ENCODE results near the gene IRF2BP2. TPM values are rescaled to one million over a fixed set of nuclear protein-coding genes. Genes with fewer than 3 reads are reported as not detected.
"Not testable (repeated sequence)": the region's sequence is repeated elsewhere in the genome, so short reads cannot be mapped to it uniquely, and the experiment has no call there.

The IRF2BP2 gene
- polyA plus RNA-seq, 1 donor: 90.0 TPM

DNA sequence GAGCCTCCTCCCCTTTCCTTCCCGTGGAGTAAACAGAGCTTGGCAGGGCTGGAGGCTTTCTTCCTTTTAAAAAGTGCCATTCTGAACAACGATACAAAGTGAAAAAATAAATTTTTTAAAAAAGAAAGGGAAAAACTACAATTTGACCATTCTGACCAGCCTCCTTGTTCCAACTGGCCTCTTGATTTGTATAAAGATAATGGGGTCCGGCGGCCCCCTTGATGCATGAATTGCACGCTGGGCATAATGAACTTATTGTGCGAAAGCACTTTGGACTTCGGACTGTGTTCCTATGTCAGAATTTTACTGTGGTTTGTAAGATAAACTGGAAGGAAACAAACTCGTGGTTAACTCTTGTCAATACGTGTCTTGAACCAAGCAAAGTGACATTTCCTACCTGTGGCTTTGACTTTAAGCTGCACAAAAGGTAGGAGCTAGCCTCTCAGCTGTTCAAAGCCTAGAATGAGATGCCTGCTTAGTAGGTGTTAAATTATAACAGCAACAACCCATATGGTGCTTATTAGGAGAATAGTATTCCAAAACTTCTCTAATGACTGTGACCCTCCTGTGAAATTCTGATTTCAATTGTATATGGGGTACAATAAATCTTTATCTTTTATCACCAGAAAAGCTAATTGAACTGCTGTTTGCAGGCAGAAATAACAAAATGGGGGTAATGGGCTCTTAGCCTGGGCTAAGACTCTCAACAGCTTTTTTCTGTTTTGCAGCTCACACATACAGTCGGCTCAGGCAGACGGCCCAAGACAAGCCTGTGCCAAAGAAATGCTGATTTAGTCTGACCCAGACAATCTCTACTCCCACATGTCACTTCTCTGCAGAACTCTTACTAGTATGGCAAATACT, 9.3 kb downstream of the IRF2BP2 start:
- DNase-seq: peak; percentile 67

DNA sequence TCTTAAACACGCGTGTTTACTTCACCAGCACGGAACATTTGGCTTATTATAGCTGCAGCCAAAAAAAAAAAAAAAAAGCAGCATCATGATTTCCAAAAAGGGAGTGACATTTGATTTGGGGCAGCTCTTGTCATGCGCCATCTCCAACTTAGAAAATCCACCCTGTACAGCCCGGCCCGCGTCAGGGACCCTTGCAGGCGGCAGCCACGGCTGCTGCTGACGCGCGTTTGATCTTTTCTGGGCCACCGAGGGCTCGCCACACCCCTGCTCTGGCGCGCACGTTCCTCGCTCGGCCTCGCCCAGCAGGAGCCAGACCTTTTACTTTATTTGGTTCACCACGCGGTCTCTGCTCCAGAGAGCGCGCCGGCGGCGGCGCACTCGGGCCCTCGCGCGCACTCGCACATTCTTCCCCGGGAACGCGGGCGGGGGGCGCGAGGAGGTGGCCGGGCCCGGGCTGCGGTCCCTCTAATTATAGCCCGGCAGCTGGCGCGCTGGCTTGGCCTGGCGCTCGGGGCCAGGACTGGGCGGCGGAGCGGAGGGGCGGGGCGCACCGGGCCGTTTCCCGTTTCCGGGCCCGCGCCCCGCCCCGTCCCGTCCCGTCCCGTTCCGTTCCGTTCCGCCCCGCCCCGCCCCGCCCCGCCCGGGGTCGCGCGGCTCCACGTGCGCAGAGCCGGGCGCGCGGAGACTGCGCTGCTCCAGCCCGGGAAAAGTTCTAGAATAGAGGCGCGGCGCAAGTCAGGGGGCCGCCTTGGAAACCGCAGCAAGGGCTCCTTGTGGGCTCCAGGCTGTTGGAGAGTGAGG, 10.2 kb downstream of the IRF2BP2 start:
- DNase-seq: peak; percentile 86

GRCh38 chr1:234598974-234599616, 10.9 kb downstream of the IRF2BP2 start:
- no peak for DNase-seq

- no peak for DNase-seq
These were observed 12.1 kb downstream of the IRF2BP2 start for GRCh38 chr1:234597894-234598293.

GRCh38 chr1:234595899-234596298, 14.1 kb downstream of the IRF2BP2 start:
- no peak for DNase-seq

GRCh38 chr1:234594575-234594974, 15.4 kb downstream of the IRF2BP2 start:
- DNase-seq: not testable (repeated sequence)

DNA sequence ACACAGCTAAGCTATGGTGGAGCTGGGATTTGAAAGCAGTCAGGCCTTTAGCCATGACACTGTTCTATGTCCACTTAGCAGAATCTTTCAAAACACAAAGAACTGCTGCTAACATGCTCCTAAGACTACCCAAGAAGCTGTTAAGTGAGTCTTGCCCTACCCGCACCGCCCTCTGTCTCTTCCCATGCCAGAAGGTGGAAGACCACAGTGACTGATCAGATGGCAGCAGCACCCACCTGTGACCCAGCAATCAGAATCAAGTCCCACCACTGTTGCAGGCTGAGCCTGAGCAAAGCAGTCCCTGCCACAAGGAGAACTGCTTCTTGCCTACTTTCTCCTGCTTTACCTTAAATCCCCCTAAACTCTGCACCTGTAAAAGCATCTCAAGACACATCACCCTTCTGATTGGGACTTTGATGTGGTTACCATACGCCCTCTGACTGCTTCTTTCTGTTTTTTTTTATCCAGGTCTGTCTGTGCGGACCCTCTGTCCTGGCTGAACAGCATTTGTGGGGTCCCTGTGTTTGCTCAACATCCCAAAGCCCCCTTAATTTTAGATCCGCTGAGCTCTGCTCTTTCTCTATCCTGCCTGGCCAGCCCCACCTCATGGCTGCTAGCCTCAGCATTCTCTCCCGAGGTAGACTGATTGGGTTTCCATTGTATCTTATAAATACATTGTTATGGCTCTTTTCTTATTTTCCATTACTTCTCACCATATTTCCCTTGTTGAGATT, 16.0 kb downstream of the IRF2BP2 start:
- DNase-seq: no peak

- no peak for DNase-seq
These were observed 16.9 kb downstream of the IRF2BP2 start for GRCh38 chr1:234593109-234593508.

DNA sequence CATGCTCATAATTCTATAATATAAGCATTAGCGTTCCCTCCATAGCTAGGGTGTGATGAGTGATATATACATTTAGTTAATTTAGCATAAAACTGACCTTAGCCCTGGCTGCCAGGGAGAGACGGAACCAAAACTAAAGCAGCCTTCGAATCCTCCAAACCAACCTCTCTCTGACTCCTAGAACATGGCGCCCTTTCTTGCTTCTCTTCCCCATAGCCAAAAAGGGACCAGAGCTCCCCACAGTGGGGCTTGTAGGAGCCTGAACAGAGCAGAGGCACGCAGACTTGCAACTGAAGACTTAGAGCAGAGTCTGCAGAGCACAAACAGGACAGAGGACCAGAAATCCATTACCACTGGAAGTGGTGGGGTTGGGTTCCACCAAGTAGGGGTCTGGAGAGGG, 17.7 kb downstream of the IRF2BP2 start:
- no peak for DNase-seq

DNA sequence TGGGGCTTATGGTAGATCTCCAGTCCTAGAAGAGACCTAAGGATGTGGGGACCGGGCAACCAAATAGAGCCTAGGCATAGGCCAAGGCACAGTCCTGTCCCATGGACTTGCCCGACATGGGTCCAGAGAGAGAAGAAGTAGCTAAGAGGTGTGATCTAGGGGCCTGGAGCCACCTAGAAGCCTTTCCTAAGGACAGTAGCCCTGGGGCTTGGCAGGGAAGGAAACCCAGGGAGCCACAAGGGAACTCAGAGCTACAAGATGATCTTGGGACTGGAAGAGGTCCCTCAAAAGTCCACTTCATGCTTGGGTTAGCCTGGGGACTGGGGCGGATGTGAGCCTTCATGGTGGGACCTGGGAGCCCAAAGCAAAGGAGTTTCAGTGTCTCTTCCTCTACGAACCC, 18.8 kb downstream of the IRF2BP2 start:
- no peak for DNase-seq

DNA sequence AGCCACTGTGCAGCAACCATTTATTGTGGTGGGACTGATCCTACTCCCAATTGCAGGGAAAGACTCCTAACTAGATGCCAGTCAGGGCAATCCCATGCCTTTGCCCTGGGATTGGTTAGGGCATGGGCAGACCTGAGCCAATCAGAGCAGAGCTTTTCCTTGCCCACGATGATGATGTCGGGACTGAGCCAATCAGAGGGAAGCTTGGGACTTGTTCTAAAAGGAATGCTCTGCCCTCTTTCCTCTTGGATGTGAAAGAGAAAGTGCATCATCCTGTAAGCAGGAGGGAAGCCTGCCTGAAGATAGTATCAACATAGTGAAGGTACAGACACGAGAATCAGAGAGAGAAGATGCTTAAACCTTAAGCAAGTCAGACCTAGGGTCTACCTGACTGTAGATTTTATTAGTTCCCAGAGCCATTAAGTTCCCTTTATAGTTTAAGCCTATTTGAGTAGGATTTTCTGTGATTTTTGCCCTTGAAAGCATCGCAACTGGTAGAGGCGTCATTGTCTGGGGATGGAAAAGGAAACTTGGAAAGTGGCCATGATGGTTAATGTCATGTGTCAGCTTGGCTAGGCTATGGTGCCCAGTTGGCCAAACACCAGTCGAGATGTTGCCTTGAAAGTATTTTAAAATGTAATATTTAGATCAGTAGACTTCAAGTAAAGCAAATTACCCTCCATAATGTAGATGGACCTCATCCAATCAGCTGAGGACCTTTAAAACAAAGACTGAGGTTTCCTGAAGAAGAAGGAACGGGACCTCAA, 19.9 kb downstream of the IRF2BP2 start:
- DNase-seq: no peak

GRCh38 chr1:234589064-234589800, 20.7 kb downstream of the IRF2BP2 start:
- DNase-seq: no peak

DNA sequence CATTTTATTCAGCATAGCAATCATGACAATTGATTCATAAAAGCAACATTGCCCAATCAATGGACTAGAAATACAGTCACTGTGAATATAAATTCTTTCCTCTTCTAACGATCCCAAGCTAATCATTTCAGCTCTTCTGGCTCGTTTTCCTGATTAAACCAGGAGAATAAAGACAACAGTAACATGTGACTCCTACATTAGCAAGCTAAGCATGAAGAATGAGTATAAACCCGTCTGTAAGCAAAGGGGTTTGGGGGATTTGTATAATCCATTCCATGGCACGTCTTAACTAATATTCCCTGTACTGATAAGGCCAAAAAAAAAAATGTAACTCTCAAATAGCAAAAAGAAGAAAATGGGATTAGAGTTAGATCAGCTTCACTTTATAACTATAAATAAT, 21.6 kb downstream of the IRF2BP2 start:
- no peak for DNase-seq

GRCh38 chr1:234586892-234587485, 23.0 kb downstream of the IRF2BP2 start:
- DNase-seq: no peak

DNA sequence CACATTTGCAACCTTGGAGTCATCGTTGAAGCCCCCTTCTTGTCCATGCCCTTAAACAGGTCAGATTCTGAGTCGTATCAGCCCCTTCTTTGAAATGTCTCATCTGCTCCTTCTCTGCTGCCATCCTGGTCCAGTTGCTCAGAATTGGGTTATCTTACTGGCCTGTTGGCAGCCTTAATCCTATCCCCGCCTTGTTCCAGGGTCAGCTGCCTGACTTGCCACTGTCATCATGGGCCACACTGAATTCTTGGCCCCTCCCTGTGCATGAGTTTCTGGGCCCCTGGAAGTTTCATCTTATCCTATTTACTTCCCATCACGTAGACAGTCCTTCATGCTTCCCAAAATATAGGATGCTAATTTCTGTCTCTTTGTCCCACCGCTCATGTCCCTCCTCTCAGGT, 23.7 kb downstream of the IRF2BP2 start:
- DNase-seq: no peak

- DNase-seq: no peak
These were observed 24.5 kb downstream of the IRF2BP2 start for GRCh38 chr1:234585330-234586055.

- no peak for DNase-seq
These were observed 25.1 kb downstream of the IRF2BP2 start for GRCh38 chr1:234584926-234585325.

DNA sequence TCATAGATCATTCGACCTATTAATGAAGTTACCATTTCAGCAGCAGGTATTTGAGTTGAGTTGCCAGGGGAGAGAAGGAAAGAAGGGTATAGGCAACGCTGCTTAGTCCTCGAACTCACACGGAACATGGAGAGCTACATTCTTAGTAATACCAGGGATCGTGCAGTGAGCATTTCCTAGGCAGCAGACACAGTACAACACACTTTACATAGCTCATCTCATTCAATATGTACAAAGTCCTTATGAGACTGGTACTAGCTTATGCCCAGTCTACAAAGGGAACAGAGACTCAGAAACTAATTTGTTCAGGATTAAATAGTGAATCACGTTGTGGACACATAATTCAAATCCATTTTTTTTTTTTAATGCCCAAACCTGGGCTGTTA, 25.6 kb downstream of the IRF2BP2 start:
- DNase-seq: no peak

- no peak for DNase-seq
These were observed 26.1 kb downstream of the IRF2BP2 start for GRCh38 chr1:234583755-234584419.

Data from hindlimb muscle (tissue), 1 donor.